ENCODE measurements around the gene RPAP3.

DNA sequence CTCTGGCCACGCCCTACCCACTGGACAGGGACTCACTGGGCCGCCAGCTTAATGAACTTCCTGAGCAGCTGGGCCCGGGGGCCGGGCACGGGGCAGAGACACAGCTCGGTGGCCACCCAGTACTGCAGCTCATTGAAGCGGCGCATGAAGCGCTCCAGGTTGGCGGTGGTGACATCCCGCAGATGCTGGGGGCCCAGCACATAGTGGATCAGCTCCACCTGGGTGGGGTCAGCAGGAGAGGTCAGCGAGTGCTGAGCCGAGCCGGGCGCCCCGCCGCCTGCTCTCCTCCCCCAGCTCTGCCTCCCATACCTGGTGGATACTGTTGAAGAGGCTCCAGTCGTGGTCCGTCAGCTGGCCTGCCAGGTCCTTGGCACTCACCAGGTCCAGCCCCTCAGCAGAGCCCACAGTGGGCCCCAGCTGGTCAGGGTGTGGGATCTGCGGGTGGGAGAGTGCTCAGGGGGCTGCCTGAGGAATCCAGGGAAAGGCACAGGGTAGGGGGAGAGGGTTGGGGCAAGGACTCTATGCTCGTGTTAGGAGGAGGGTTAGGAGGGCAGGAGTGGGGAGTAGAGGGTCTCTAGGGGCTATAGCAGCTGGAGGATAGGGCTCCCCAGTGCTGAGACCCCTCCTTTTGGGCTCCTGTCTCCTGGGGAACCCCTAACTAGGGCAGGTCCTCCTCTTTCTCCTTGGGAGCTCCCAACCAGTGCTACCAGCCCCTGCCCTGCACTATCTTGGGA, 34.9 kb upstream of the RPAP3 start:
- TF ChIP-seq CTCF (IDR thresholded peaks at IDR 0.05) (no peak), POLR2A (IDR thresholded peaks at IDR 0.05) (no peak)
